ENCODE data around the gene CHST4. TPM values are rescaled to one million over a fixed set of nuclear protein-coding genes. Genes with fewer than 3 reads are reported as not detected.
"Not testable (repeated sequence)": the region's sequence is repeated elsewhere in the genome, so short reads cannot be mapped to it uniquely, and the experiment has no call there.

The CHST4 gene
- total RNA-seq, 1 experiment from 2014 or later = 5.9 TPM

DNA sequence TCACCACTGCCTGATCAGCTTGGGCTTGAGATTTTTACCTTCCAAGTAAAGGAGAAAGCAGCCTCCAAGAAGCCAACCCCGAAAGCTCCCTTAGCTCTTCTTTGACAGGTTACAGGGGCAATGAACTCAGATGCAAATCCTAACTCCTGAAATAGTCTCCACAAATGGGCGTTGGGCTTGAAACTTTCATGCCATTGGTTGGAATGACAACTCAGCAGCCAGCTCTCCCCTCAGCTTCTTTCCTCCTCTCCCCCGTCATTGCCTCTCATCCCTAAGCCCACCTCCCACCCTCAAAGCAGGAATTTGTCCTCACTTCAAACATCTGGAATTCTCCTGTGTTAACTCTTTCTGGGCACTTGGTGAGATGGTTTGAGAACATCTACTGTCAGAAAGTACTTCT lies 50.7 kb downstream of the CHST4 start, which contains the start of gene TAT:
TAT (minus strand) TSS at position 122 of the 400 bp plus-strand sequence. CDS start 677 bp downstream, outside the sequence.
- Mint-ChIP-seq H3K36me3 (ENCODE audit: insufficient read depth in 1 of 3, low read depth in 3 of 3) (no peaks in the 10 kb centered on the region), H3K4me3 (no peak within 1 kb of the TSS), H3K9me3 (no peaks in the 10 kb centered on the region), H3K27ac (no peak within 1 kb of the TSS), H3K4me1 (peaks cover 3 to 5% of the 10 kb centered on the region in 2 experiments; a peak in 3 of 4 replicates), H3K27me3 (ENCODE audit: low read depth) (peaks cover 18% of the 10 kb centered on the region)
- H2AK5ac ChIP-seq (ENCODE audit: insufficient read length, low read length) = no peak within 1 kb of the TSS
- WGBS (ENCODE audit: extremely low coverage, insufficient read length, low lambda C conversion rate) = no CpG with 5 or more reads among the region's 3 CpGs
- no peaks in the 10 kb centered on the region for H3K79me2 ChIP-seq (ENCODE audit: insufficient read depth, low read length)
- TF ChIP-seq, protein P1, sequence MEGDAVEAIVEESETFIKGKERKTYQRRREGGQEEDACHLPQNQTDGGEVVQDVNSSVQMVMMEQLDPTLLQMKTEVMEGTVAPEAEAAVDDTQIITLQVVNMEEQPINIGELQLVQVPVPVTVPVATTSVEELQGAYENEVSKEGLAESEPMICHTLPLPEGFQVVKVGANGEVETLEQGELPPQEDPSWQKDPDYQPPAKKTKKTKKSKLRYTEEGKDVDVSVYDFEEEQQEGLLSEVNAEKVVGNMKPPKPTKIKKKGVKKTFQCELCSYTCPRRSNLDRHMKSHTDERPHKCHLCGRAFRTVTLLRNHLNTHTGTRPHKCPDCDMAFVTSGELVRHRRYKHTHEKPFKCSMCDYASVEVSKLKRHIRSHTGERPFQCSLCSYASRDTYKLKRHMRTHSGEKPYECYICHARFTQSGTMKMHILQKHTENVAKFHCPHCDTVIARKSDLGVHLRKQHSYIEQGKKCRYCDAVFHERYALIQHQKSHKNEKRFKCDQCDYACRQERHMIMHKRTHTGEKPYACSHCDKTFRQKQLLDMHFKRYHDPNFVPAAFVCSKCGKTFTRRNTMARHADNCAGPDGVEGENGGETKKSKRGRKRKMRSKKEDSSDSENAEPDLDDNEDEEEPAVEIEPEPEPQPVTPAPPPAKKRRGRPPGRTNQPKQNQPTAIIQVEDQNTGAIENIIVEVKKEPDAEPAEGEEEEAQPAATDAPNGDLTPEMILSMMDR (conservative IDR thresholded peaks at IDR 0.05) = no peak
- H3K27ac ChIP-seq (ENCODE audit: insufficient read length, low read depth, low read length) = no peak within 1 kb of the TSS
- H2BK5ac ChIP-seq (ENCODE audit: insufficient read length, low read length) = no peak within 1 kb of the TSS
- H3T11ph ChIP-seq (ENCODE audit: low read length) = no peak within 1 kb of the TSS
- H3K9me3 ChIP-seq (ENCODE audit: control insufficient read depth, low read depth, low read length) = no peaks in the 10 kb centered on the region
- H2BK20ac ChIP-seq (ENCODE audit: low read depth, low read length, poor library complexity, severe bottlenecking) = no peak within 1 kb of the TSS
- no peaks in the 10 kb centered on the region for H3K79me1 ChIP-seq (ENCODE audit: insufficient read depth, low read depth, low read length, poor library complexity, severe bottlenecking)
- no peaks in the 10 kb centered on the region for H4K20me1 ChIP-seq (ENCODE audit: control insufficient read depth, insufficient read depth, insufficient read length)
- no peak within 1 kb of the TSS for H3K14ac ChIP-seq (ENCODE audit: insufficient read depth, low read length)
- H4K91ac ChIP-seq (ENCODE audit: insufficient read length, low read depth, low read length) = no peak within 1 kb of the TSS
- no peak within 1 kb of the TSS for H3K56ac ChIP-seq (ENCODE audit: insufficient read length, low read depth, low read length)
- no peaks in the 10 kb centered on the region for H3K4me1 ChIP-seq (ENCODE audit: insufficient read depth, low read length)
- no peak within 1 kb of the TSS for H3K4me2 ChIP-seq (ENCODE audit: insufficient read depth, insufficient read length, low read length)
- H4K8ac ChIP-seq (replicated peaks; ENCODE audit: insufficient read length, low read depth, low read length) = no peak within 1 kb of the TSS
- no peak within 1 kb of the TSS for H3K23ac ChIP-seq (ENCODE audit: insufficient read length, low read depth, low read length)
- H2BK120ac ChIP-seq (ENCODE audit: low read depth, low read length, poor library complexity, severe bottlenecking) = no peak within 1 kb of the TSS
- no peak within 1 kb of the TSS for H3K18ac ChIP-seq (ENCODE audit: insufficient read length, low read depth, low read length)
- DNase-seq = no peak
- H3K9ac ChIP-seq (ENCODE audit: extremely low read depth, insufficient read length, low read length) = no peak within 1 kb of the TSS
- H4K5ac ChIP-seq (ENCODE audit: insufficient read length, low read depth, low read length) = no peak within 1 kb of the TSS
- no peaks in the 10 kb centered on the region for H3K27me3 ChIP-seq (ENCODE audit: insufficient read depth, low read length)
- H3K4ac ChIP-seq (ENCODE audit: low read depth, low read length) = no peak within 1 kb of the TSS
- H2AFZ ChIP-seq (ENCODE audit: low read length) = no peak within 1 kb of the TSS
- H2BK12ac ChIP-seq (ENCODE audit: insufficient read length, low read depth, low read length) = no peak within 1 kb of the TSS
- no peaks in the 10 kb centered on the region for H3K23me2 ChIP-seq (ENCODE audit: insufficient read length, low read depth, low read length, poor library complexity, severe bottlenecking)
- H2BK15ac ChIP-seq (ENCODE audit: low read depth, low read length) = no peak within 1 kb of the TSS

GRCh38 chr16:71582553-71582848 lies 56.3 kb downstream of the CHST4 start:
- H4K20me1 ChIP-seq (ENCODE audit: control insufficient read depth, insufficient read depth, insufficient read length); H3K18ac ChIP-seq (ENCODE audit: insufficient read length, low read depth, low read length); H4K5ac ChIP-seq (ENCODE audit: insufficient read length, low read depth, low read length); H3K9me3 ChIP-seq (ENCODE audit: control insufficient read depth, low read depth, low read length); H2BK12ac ChIP-seq (ENCODE audit: insufficient read length, low read depth, low read length); H2BK5ac ChIP-seq (ENCODE audit: insufficient read length, low read length); H2BK20ac ChIP-seq (ENCODE audit: low read depth, low read length, poor library complexity, severe bottlenecking); H3K9ac ChIP-seq (ENCODE audit: extremely low read depth, insufficient read length, low read length); H3K36me3 Mint-ChIP-seq (ENCODE audit: insufficient read depth in 1 of 3, low read depth in 3 of 3); H3K23ac ChIP-seq (ENCODE audit: insufficient read length, low read depth, low read length); H3K23me2 ChIP-seq (ENCODE audit: insufficient read length, low read depth, low read length, poor library complexity, severe bottlenecking); H3K4me1 ChIP-seq (ENCODE audit: insufficient read depth, low read length); H3K79me2 ChIP-seq (ENCODE audit: insufficient read depth, low read length); H3K27ac ChIP-seq (ENCODE audit: insufficient read length, low read depth, low read length); H3T11ph ChIP-seq (ENCODE audit: low read length); H3K56ac ChIP-seq (ENCODE audit: insufficient read length, low read depth, low read length); H3K4me2 ChIP-seq (ENCODE audit: insufficient read depth, insufficient read length, low read length); H2AFZ ChIP-seq (ENCODE audit: low read length); DNase-seq; H3K4ac ChIP-seq (ENCODE audit: low read depth, low read length); H2BK15ac ChIP-seq (ENCODE audit: low read depth, low read length); H3K4me3 Mint-ChIP-seq; H2AK5ac ChIP-seq (ENCODE audit: insufficient read length, low read length); H3K27ac Mint-ChIP-seq; H2BK120ac ChIP-seq (ENCODE audit: low read depth, low read length, poor library complexity, severe bottlenecking); H3K14ac ChIP-seq (ENCODE audit: insufficient read depth, low read length); H4K91ac ChIP-seq (ENCODE audit: insufficient read length, low read depth, low read length); H3K4me1 Mint-ChIP-seq; H3K9me3 Mint-ChIP-seq; H3K27me3 ChIP-seq (ENCODE audit: insufficient read depth, low read length); H3K79me1 ChIP-seq (ENCODE audit: insufficient read depth, low read depth, low read length, poor library complexity, severe bottlenecking); H4K8ac ChIP-seq (replicated peaks; ENCODE audit: insufficient read length, low read depth, low read length): not testable (repeated sequence)
- no CpG with 5 or more reads among the region's 5 CpGs for WGBS (ENCODE audit: extremely low coverage, insufficient read length, low lambda C conversion rate)
- H3K27me3 Mint-ChIP-seq (ENCODE audit: low read depth) = peaks cover 10% of the 10 kb centered on the region
